Loucy (cell line): ENCODE results near the gene DLGAP1.
A peak's percentile ranks its signal among the peaks of the same experiment; 100 is the strongest.

Experiments
- H2AFZ ChIP-seq: fragments of 200-600 bp; sonication (generic); 2 replicates; pipeline ENCODE4 v1.6.0; 2016; ENCODE audit warnings: antibody characterized with exemption, mild to moderate bottlenecking, low read length, moderate library complexity
- H3F3A ChIP-seq: fragments of 200-600 bp; 2 replicates; pipeline ENCODE4 v1.6.0; 2016; ENCODE audit warnings: antibody characterized with exemption, low read depth, mild to moderate bottlenecking
- H3K27me3 ChIP-seq: fragments of 200-600 bp; sonication (generic); 2 replicates; pipeline ENCODE4 v1.6.1; 2014; ENCODE audit warnings: low read length, mild to moderate bottlenecking; ENCODE audit not compliant: insufficient read depth, poor library complexity, severe bottlenecking
- H3K36me3 ChIP-seq: fragments of 200-600 bp; sonication (generic); 2 replicates; pipeline ENCODE4 v1.6.1; 2016; ENCODE audit warnings: low read length; ENCODE audit not compliant: insufficient read depth
- H3K4me1 ChIP-seq: fragments of 200-600 bp; sonication (generic); 2 replicates; pipeline ENCODE4 v1.5.1; 2014; ENCODE audit warnings: low read length, mild to moderate bottlenecking; ENCODE audit not compliant: insufficient read depth, poor library complexity, severe bottlenecking
- H3K4me2 ChIP-seq: fragments of 200-600 bp; sonication (generic); 2 replicates; pipeline ENCODE4 v1.6.0; 2014; ENCODE audit warnings: antibody characterized with exemption, low read length, low read depth, mild to moderate bottlenecking; ENCODE audit not compliant: poor library complexity, severe bottlenecking
- H3K4me3 ChIP-seq: fragments of 200-600 bp; sonication (generic); 2 replicates; pipeline ENCODE4 v1.5.1; 2014; ENCODE audit warnings: low read length, mild to moderate bottlenecking, mixed read lengths; ENCODE audit not compliant: poor library complexity, severe bottlenecking
- H3K79me2 ChIP-seq: fragments of 200-600 bp; sonication (generic); 2 replicates; pipeline ENCODE4 v1.6.1; 2014; ENCODE audit warnings: low read length; ENCODE audit not compliant: insufficient read depth
- H3K9ac ChIP-seq: fragments of 200-600 bp; sonication (generic); 2 replicates; pipeline ENCODE4 v1.6.0; 2014; ENCODE audit warnings: mild to moderate bottlenecking, low read depth, low read length, moderate library complexity; ENCODE audit not compliant: poor library complexity, severe bottlenecking
- H3K9me2 ChIP-seq: fragments of 200-600 bp; sonication (generic); replicated peaks from 2 replicates; pipeline ENCODE4 v1.6.1; 2016; ENCODE audit warnings: low read depth, low read length, mixed read lengths
- H3K9me3 ChIP-seq: fragments of 200-600 bp; sonication (generic); 2 replicates; pipeline ENCODE4 v1.6.1; 2014; ENCODE audit warnings: mild to moderate bottlenecking, antibody characterized with exemption, low read length, low read depth; ENCODE audit not compliant: insufficient read depth
- H4K20me1 ChIP-seq: fragments of 200-600 bp; sonication (generic); 2 replicates; pipeline ENCODE4 v1.6.0; 2014; ENCODE audit warnings: antibody characterized with exemption, low read length, mild to moderate bottlenecking; ENCODE audit not compliant: insufficient read depth, poor library complexity, severe bottlenecking
- EZH2phosphoT487 ChIP-seq: fragments of 200-600 bp; IDR thresholded peaks from 2 replicates; pipeline ENCODE4 v1.6.1; 2018; ENCODE audit warnings: antibody characterized with exemption, mild to moderate bottlenecking, moderate library complexity, borderline replicate concordance
- TF ChIP-seq, protein P1 (sequence below): fragments of 200-600 bp; sonication (generic); conservative IDR thresholded peaks from 2 replicates; pipeline ENCODE4 v1.5.1; 2014; ENCODE audit warnings: mild to moderate bottlenecking, antibody characterized with exemption, low read length

Gene DLGAP1

GRCh38 chr18:3511980-3512379, 943.1 kb downstream of the DLGAP1 start:
- Histone ChIP-seq H3F3A (no peaks in the 10 kb centered on the region), H3K9ac (no peak overlapping the region), H2AFZ (no peak overlapping the region; the same call in 1 of the 2 replicates), H3K27me3 (no peaks in the 10 kb centered on the region), H3K9me3 (no peaks in the 10 kb centered on the region), H3K4me3 (no peak overlapping the region), H3K4me2 (peak overlapping the region; percentile 14), H3K36me3 (no peaks in the 10 kb centered on the region), H3K79me2 (no peaks in the 10 kb centered on the region), H3K9me2 (no peaks in the 10 kb centered on the region), H4K20me1 (no peaks in the 10 kb centered on the region), H3K4me1 (peaks cover 4% of the 10 kb centered on the region)
- TF ChIP-seq, protein P1, sequence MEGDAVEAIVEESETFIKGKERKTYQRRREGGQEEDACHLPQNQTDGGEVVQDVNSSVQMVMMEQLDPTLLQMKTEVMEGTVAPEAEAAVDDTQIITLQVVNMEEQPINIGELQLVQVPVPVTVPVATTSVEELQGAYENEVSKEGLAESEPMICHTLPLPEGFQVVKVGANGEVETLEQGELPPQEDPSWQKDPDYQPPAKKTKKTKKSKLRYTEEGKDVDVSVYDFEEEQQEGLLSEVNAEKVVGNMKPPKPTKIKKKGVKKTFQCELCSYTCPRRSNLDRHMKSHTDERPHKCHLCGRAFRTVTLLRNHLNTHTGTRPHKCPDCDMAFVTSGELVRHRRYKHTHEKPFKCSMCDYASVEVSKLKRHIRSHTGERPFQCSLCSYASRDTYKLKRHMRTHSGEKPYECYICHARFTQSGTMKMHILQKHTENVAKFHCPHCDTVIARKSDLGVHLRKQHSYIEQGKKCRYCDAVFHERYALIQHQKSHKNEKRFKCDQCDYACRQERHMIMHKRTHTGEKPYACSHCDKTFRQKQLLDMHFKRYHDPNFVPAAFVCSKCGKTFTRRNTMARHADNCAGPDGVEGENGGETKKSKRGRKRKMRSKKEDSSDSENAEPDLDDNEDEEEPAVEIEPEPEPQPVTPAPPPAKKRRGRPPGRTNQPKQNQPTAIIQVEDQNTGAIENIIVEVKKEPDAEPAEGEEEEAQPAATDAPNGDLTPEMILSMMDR = no peak
- no peak for TF ChIP-seq EZH2phosphoT487

DNA sequence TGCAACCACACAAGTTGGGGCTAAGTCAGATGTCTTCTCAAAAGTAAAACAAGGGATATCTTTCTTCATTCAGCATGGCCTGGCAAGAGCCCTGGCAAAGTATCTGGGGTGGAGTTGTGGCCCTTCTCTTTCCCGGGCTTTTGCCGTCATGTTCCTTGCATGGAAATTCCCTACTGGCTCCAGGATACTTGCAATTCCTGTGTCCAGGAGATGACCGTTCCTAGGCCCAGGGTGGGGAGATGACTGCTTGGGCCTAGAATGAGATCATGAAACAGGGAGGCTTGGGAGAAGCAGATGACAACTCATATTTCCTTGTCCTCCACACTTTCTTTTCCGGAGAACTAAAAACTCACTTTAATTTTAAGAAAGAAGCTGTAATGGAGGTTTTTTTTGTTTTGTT, 944.2 kb downstream of the DLGAP1 start:
- H3K9me3 ChIP-seq = no peaks in the 10 kb centered on the region
- no peaks in the 10 kb centered on the region for H3K79me2 ChIP-seq
- no peaks in the 10 kb centered on the region for H3F3A ChIP-seq
- peaks cover 4% of the 10 kb centered on the region for H3K4me1 ChIP-seq
- no peaks in the 10 kb centered on the region for H3K9me2 ChIP-seq
- no peak overlapping the region for H3K4me3 ChIP-seq
- no peak overlapping the region for H2AFZ ChIP-seq
- no peak overlapping the region for H3K4me2 ChIP-seq
- H3K27me3 ChIP-seq = no peaks in the 10 kb centered on the region
- H3K36me3 ChIP-seq = no peaks in the 10 kb centered on the region
- TF ChIP-seq, protein P1 = no peak
- no peak for TF ChIP-seq EZH2phosphoT487
- H4K20me1 ChIP-seq = no peaks in the 10 kb centered on the region
- no peak overlapping the region for H3K9ac ChIP-seq

DNA sequence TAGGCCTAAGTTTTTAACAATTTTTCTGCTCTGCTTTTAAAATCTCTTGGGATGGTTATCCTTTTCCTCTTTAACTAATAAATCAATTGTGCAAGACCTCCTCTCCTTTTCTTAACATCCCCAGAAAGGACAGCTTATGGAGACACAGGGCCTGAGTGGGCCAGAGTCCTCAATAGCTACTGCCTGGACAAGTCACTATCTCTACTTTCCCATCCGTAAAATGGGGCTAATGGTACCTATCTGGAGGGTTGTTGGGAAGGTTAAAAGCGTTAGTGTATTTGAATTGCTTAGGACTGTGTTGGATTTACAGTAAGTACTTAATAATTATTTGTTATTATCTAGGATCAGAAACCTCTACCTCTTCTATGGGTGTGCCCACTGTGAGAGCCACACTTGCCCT, 945.1 kb downstream of the DLGAP1 start:
- Histone ChIP-seq H3K36me3 (no peaks in the 10 kb centered on the region), H3K9me2 (no peaks in the 10 kb centered on the region), H3F3A (no peaks in the 10 kb centered on the region), H4K20me1 (no peaks in the 10 kb centered on the region), H3K9ac (no peak overlapping the region), H3K4me3 (no peak overlapping the region), H3K27me3 (no peaks in the 10 kb centered on the region), H3K4me1 (peaks cover 4% of the 10 kb centered on the region), H2AFZ (no peak overlapping the region), H3K4me2 (no peak overlapping the region), H3K9me3 (no peaks in the 10 kb centered on the region), H3K79me2 (no peaks in the 10 kb centered on the region)
- TF ChIP-seq, protein P1 = no peak
- no peak for TF ChIP-seq EZH2phosphoT487
